HG03575 (cell line): ENCODE measurements around the gene CCDC106.

Experiments
- ATAC-seq: cut with Tn5 transposase; IDR thresholded peaks from one replicate; pipeline ENCODE4 v1.9.1; 2021; ENCODE audit not compliant: unreplicated experiment, insufficient number of reproducible peaks, low FRiP score; ENCODE audit errors: extremely low read depth

CCDC106 gene

GRCh38 chr19:55632463-55632834 is 15.6 kb upstream of the CCDC106 start:
- ATAC-seq, result no peak

GRCh38 chr19:55633861-55634260 is 14.2 kb upstream of the CCDC106 start:
- no peak for ATAC-seq

GRCh38 chr19:55635334-55635717 is 12.7 kb upstream of the CCDC106 start:
- no peak for ATAC-seq

DNA sequence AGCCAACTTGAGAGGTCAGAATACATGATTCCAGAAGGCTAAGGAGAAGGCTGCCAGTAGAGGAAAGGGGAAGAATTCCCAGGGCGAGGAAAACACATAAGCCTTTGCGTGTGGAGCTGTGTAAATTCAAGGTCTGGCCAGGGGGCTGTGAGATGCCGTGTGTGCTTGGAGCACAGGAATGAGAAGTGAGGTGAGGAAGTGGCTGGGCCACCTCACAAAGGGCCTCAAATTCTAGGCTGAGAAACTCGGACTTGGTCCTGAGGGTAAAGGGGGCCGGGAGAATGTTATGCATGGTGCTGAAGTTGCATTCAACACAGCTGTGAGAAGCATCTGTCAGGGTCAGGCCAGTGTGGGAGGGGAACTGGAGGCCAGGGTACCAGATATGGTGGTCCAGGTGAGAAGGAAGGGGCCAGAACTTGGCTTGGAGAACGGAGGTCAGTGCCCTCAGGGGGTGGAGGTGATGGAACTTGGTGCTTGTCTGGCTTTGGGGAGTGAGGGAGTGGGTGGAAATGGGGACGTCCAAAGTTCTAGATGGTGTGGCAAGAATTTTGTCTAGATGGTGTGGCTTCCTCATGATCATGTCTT is 12.1 kb upstream of the CCDC106 start:
- ATAC-seq, result no peak

GRCh38 chr19:55636723-55637122 is 11.3 kb upstream of the CCDC106 start:
- no peak for ATAC-seq

DNA sequence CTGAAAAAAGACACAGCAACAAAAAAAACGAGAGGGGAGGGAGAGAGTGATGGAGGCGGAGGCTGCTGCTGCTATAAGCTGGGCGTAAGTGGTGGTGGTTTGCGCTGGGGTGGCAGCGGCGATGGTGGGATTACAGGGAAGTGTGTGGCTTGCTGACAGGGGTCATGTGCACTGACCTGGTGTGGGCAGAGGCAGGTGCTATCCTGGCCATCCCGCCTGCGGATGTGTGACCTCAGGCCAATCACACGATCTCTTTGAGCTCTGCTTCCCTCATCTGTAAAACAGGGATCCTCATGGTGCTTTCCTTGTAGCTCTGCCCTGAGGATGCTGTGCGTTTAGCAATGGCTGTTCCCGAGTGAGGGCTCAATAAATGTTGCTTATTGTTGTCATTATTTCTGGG is 10.5 kb upstream of the CCDC106 start:
- ATAC-seq, result no peak

DNA sequence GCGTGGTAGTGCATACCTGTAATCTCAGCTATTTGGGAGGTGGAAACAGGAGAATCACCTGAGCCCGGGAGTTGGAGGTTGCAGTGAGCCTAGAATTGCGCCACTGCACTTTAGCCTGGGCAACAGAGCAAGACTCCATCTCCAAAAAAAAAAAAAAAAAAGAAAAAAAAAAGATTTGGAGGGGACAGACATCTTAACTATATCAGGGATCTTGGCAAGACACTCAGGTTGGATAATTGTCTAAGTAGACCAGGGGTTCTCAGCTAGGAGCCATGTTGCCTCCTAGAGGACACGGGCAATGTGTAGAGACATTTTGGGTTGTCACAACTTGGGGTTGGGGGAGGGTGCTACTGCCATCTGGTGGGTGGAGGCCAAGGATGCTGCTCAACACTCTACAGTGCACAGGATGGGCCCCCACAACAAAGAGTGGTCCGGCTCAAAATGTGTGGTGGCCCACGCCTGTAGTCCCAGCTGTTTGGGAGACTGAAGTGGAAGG is 9.1 kb upstream of the CCDC106 start:
- ATAC-seq, result no peak

GRCh38 chr19:55640043-55640576 is 7.9 kb upstream of the CCDC106 start:
- no peak for ATAC-seq

GRCh38 chr19:55640577-55641425 is 7.2 kb upstream of the CCDC106 start, which contains the start of gene ZNF580:
Gene ZNF580 (plus strand): TSS chr19:55641002. CDS start chr19:55642509, 1,507 bp downstream.
- no peak for ATAC-seq

DNA sequence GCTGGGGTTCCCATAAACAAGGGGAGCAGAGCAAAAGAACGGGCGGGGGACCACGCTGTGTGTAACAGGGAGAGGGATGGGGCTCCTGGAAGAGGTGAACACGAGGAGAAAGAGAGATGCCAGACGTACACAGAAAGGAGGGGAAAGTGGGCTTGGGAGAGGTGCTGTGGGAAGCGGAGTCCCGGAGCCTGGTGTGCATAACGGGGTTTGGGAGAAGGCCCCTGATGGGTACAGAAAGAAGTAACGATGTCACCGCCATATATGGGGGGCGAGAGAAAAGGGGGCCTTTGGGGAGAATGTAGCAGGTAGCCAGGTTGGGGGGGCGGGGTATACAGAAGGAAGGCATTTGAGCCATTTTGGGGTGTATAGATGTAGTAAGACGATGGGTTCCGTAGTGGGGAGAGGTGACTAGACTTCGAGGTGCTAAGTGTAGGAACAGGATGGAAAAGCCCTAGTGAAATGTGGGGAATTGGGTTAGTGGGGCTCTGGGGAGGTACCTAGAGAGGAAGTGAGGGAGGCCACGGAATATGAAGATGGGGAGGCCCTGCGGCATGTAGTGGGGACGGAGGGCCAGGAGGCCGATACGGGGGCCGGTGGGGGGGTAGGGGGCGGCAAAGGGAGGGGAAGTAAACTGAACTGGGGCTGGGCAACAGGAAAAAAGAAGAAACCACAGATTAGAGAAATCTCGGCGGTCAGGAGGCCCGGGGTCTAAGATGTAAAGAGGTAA is 6.4 kb upstream of the CCDC106 start:
- no peak for ATAC-seq

GRCh38 chr19:55642153-55643002 is 5.6 kb upstream of the CCDC106 start:
- no peak for ATAC-seq

DNA sequence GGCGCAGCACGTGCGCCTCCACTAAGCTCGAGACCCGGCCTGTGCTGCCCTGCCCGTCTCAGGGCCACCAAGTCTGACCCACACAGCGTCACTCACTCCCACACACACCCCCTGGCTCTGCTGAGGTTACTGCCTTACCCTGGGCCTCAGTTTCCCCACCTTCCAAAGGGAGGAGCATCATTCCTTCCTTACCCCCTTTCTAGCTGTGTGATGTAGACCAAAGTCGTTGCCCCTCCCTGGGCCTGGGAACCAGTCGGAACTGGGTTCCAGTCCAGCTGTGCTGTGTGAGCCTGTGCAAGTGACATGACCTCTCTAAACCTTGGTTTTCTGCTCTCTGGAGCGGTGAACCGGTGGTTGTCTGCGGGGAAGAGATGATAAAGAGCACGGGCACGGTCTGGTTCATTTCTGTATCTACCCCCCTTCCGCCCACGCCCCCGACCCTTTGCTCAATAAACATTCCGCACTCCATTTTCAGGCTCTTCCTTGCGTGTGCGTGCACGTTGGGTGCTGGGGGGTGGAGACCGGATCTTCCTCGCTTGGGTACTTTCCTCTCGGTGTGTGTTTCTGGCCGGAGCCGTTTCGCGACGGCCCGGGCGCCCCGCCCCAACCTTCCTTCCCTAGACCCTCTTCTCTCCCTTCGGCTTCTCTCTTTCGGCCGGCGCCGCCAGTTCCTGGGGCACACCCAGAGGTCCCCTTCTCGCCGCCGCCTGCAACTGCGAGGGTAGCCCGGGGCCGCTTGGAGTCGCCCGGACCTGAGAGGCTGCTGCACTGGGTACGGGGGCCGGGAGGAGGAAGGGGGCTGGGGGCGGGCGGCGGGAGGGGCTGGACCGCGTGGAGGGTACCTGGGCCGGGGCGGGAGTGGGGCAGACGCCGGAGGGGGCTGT is 4.8 kb upstream of the CCDC106 start, which contains the start of gene ZNF581:
TSS of gene ZNF581 (plus strand) at position 647 of the 884 bp plus-strand sequence. CDS start 923 bp downstream, outside the sequence.
- no peak for ATAC-seq

DNA sequence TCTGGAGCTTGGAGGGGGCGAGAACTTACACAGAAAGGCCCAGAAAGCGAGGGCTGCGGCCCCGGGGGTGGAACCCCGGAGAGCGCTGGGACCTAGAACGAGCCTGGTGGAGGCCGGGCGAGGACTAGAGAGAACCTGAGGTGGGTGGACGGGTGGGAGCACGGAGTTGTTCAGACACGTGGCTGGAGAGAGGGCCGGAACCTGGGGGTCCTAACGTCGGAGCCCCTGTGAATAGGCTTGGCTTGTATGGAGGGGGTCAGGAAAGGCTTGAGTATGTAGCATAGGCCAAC is 4.2 kb upstream of the CCDC106 start:
- ATAC-seq, result no peak

GRCh38 chr19:55644191-55644833 is 3.7 kb upstream of the CCDC106 start:
- ATAC-seq, result no peak

DNA sequence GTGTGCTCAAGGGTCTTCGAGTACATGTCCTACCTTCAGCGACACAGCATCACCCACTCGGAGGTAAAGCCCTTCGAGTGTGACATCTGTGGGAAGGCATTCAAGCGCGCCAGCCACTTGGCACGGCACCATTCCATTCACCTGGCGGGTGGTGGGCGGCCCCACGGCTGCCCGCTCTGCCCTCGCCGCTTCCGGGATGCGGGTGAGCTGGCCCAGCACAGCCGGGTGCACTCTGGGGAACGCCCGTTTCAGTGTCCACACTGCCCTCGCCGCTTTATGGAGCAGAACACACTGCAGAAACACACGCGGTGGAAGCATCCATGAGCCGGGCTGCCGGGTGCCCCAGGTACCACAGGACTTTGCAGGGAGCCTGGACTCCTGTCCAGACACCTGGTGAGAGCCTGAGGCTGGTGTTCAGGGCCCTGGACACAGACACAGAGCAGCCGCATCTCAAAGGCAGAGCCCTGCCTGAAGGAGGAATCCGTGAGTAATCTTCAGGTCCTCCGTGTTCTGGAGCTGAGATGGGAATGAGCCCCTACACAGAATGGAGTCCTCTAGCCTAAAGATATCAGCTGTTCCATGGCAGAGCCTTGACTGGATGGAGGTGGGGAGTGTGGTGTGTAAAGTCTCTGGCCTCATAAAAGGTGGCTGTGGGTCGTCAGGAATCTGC is 3.0 kb upstream of the CCDC106 start:
- no peak for ATAC-seq

GRCh38 chr19:55645512-55645881 is 2.5 kb upstream of the CCDC106 start:
- ATAC-seq, result no peak
